Neural cell (in vitro differentiated cells): ENCODE measurements around the gene PRKCE. TPM values are rescaled to one million over a fixed set of nuclear protein-coding genes. Genes with fewer than 3 reads are reported as not detected.

Experiments
- H2AFZ ChIP-seq: fragments of 200-600, 300-800 bp; sonication (generic), shearing (Covaris generic); 2 replicates; pipeline ENCODE4 v1.6.0; 2014; ENCODE audit warnings: low read depth, mild to moderate bottlenecking, antibody characterized with exemption, low read length, moderate library complexity
- H3F3A ChIP-seq: fragments of 200-600 bp; shearing (Covaris generic); 2 replicates; pipeline ENCODE4 v1.6.1; 2016; ENCODE audit warnings: mild to moderate bottlenecking, moderate library complexity, mixed read lengths, antibody characterized with exemption, low read length; ENCODE audit not compliant: insufficient read depth, poor library complexity, severe bottlenecking
- H3K27ac ChIP-seq: fragments of 200-600, 300-800 bp; sonication (generic), shearing (Covaris generic); 2 replicates; pipeline ENCODE4 v1.5.1; 2014; ENCODE audit warnings: mild to moderate bottlenecking, low read length, moderate library complexity
- H3K27me3 ChIP-seq: fragments of 300-800, 200-600 bp; sonication (generic), shearing (Covaris generic); 2 replicates; pipeline ENCODE4 v1.6.0; 2014; ENCODE audit warnings: mild to moderate bottlenecking, low read depth, low read length, moderate library complexity; ENCODE audit not compliant: insufficient read depth
- H3K36me3 ChIP-seq: fragments of 300-800, 200-600 bp; sonication (generic), shearing (Covaris generic); 2 replicates; pipeline ENCODE4 v1.5.1; 2014; ENCODE audit warnings: mild to moderate bottlenecking, antibody characterized with exemption, low read length, moderate library complexity; ENCODE audit not compliant: insufficient read depth
- H3K4me2 ChIP-seq: fragments of 300-800, 200-600 bp; sonication (generic), shearing (Covaris generic); 2 replicates; pipeline ENCODE4 v1.6.0; 2014; ENCODE audit warnings: mild to moderate bottlenecking, low read length
- H3K4me3 ChIP-seq: fragments of 300-800, 200-600 bp; sonication (generic), shearing (Covaris generic); 2 replicates; pipeline ENCODE4 v1.5.1; 2014; ENCODE audit warnings: mild to moderate bottlenecking, low read length, moderate library complexity
- H3K79me2 ChIP-seq: fragments of 200-600 bp; shearing (Covaris generic); replicated peaks from 2 replicates; pipeline ENCODE4 v1.6.0; 2014; ENCODE audit warnings: mild to moderate bottlenecking, low read length, moderate library complexity; ENCODE audit not compliant: insufficient read depth
- H3K9ac ChIP-seq: fragments of 300-800, 200-600 bp; sonication (generic), shearing (Covaris generic); 2 replicates; pipeline ENCODE4 v1.6.1; 2016; ENCODE audit warnings: mild to moderate bottlenecking, low read length, mixed read lengths
- H3K9me2 ChIP-seq: fragments of 200-600 bp; shearing (Covaris generic); 2 replicates; pipeline ENCODE4 v1.6.1; 2016; ENCODE audit warnings: mild to moderate bottlenecking, low read length, mixed read lengths; ENCODE audit not compliant: insufficient read depth
- H3K9me3 ChIP-seq: fragments of 200-600, 300-800 bp; sonication (generic), shearing (Covaris generic); 2 replicates; pipeline ENCODE4 v1.6.1; 2016; ENCODE audit warnings: mild to moderate bottlenecking, mixed run types, low read length, moderate library complexity, mixed read lengths
- H4K20me1 ChIP-seq: fragments of 200-600 bp; shearing (Covaris generic); 2 replicates; pipeline ENCODE4 v1.6.1; 2016; ENCODE audit warnings: mild to moderate bottlenecking, mixed run types; ENCODE audit not compliant: insufficient read depth
- CTCF ChIP-seq: fragments of 450-650 bp; IDR thresholded peaks from 2 replicates; pipeline ENCODE4 v1.5.1; 2014; ENCODE audit warnings: antibody characterized with exemption, mild to moderate bottlenecking, moderate library complexity; ENCODE audit not compliant: poor library complexity, severe bottlenecking
- EP300 ChIP-seq: fragments of 450-650 bp; conservative IDR thresholded peaks from 2 replicates; pipeline ENCODE4 v1.6.1; 2014; ENCODE audit warnings: antibody characterized with exemption, mild to moderate bottlenecking, moderate library complexity; ENCODE audit not compliant: poor library complexity, severe bottlenecking
- EZH2 ChIP-seq: fragments of 200-600, 300-800 bp; shearing (Covaris generic), sonication (generic); IDR thresholded peaks from 2 replicates; pipeline ENCODE4 v1.6.1; 2014; ENCODE audit warnings: antibody characterized with exemption, low read length, borderline replicate concordance, mild to moderate bottlenecking; ENCODE audit not compliant: insufficient read depth, poor library complexity, severe bottlenecking
- MXI1 ChIP-seq: fragments of 450-650 bp; conservative IDR thresholded peaks from 2 replicates; pipeline ENCODE4 v1.6.1; 2014; ENCODE audit warnings: antibody characterized with exemption, mild to moderate bottlenecking; ENCODE audit not compliant: poor library complexity, severe bottlenecking
- POLR2AphosphoS5 ChIP-seq: IDR thresholded peaks from 2 replicates; pipeline ENCODE4 v1.6.1; 2012
- RAD21 ChIP-seq: fragments of 450-650 bp; conservative IDR thresholded peaks from 2 replicates; pipeline ENCODE4 v1.6.1; 2014; ENCODE audit warnings: antibody characterized with exemption, mild to moderate bottlenecking, moderate library complexity
- REST ChIP-seq: IDR thresholded peaks from 2 replicates; pipeline ENCODE4 v1.6.1; 2012; ENCODE audit warnings: borderline replicate concordance
- SMC3 ChIP-seq: fragments of 450-650 bp; conservative IDR thresholded peaks from 2 replicates; pipeline ENCODE4 v1.6.1; 2014; ENCODE audit warnings: antibody characterized with exemption, mild to moderate bottlenecking, moderate library complexity; ENCODE audit not compliant: poor library complexity
- TAF1 ChIP-seq: IDR thresholded peaks from 2 replicates; pipeline ENCODE4 v1.6.1; 2012; ENCODE audit warnings: low read depth
- polyA plus RNA-seq: library from polyadenylated mRNA; depleted of rRNA; stranded (reverse); fragments of >200 nt; gene quantifications from 2 replicates; pipeline ENCODE4 v1.2.3, GENCODE V29; 2014

Gene PRKCE
- polyA plus RNA-seq, 1 donor from 2014 or later = 5.4 TPM

GRCh38 chr2:45789961-45790723 lies 138.7 kb downstream of the PRKCE start:
- H3K79me2 ChIP-seq = no peaks in the 10 kb centered on the region
- no peak overlapping the region for H2AFZ ChIP-seq
- no peak overlapping the region for H3K27ac ChIP-seq
- no peak overlapping the region for H3K4me2 ChIP-seq
- no peaks in the 10 kb centered on the region for H3K9me2 ChIP-seq
- H3K9me3 ChIP-seq = no peaks in the 10 kb centered on the region
- H3K36me3 ChIP-seq = no peaks in the 10 kb centered on the region
- peak overlapping the region; percentile 8 for H3K4me3 ChIP-seq
- no peak overlapping the region for H3K9ac ChIP-seq
- TF ChIP-seq CTCF = no peak
- no peak for TF ChIP-seq EP300
- no peak for TF ChIP-seq EZH2
- no peak for TF ChIP-seq MXI1
- no peak for TF ChIP-seq REST
- TF ChIP-seq SMC3 = no peak
- TF ChIP-seq POLR2AphosphoS5 = no peak
- no peak for TF ChIP-seq RAD21
- TF ChIP-seq TAF1 = no peak
- H4K20me1 ChIP-seq = no peaks in the 10 kb centered on the region
- H3K27me3 ChIP-seq = no peaks in the 10 kb centered on the region
- no peaks in the 10 kb centered on the region for H3F3A ChIP-seq

- Histone ChIP-seq H4K20me1 (no peaks in the 10 kb centered on the region), H3K79me2 (no peaks in the 10 kb centered on the region), H3K36me3 (no peaks in the 10 kb centered on the region), H3K4me2 (no peak overlapping the region), H3K9me2 (no peaks in the 10 kb centered on the region), H3K4me3 (no peak overlapping the region), H3F3A (no peaks in the 10 kb centered on the region), H3K27ac (no peak overlapping the region), H3K9ac (no peak overlapping the region), H3K27me3 (no peaks in the 10 kb centered on the region), H3K9me3 (no peaks in the 10 kb centered on the region), H2AFZ (no peak overlapping the region)
- TF ChIP-seq CTCF = no peak
- no peak for TF ChIP-seq MXI1
- no peak for TF ChIP-seq EP300
- TF ChIP-seq POLR2AphosphoS5 = no peak
- TF ChIP-seq RAD21 = no peak
- TF ChIP-seq TAF1 = no peak
- TF ChIP-seq EZH2 = no peak
Observed at GRCh38 chr2:45793305-45793962, 142.0 kb downstream of the PRKCE start.
